Liver (tissue), 9 donors: ENCODE measurements around the gene EDRF1. TPM values are rescaled to one million over a fixed set of nuclear protein-coding genes. Genes with fewer than 3 reads are reported as not detected.

Experiments used
- DNase-seq: peaks from one replicate; pipeline ENCODE4 v3.0.0-alpha.2; 2017; ENCODE audit warnings: low spot score
- H3K27ac ChIP-seq, 2 donors: one replicate each; pipeline ENCODE4 v1.7.0; 2013; ENCODE audit warnings: inconsistent platforms in 2 of 2, low read length in 2 of 2, control low read depth in 1 of 2, low read depth in 1 of 2, mild to moderate bottlenecking in 1 of 2
- H3K27me3 ChIP-seq, 4 donors: one replicate each; pipeline versions ENCODE4 v1.6.1 to v1.7.0; 2013; ENCODE audit warnings: low read length in 3 of 4, inconsistent platforms in 1 of 4, mild to moderate bottlenecking in 1 of 4, moderate library complexity in 1 of 4; ENCODE audit not compliant: control insufficient read depth in 4 of 4, insufficient read depth in 4 of 4
- H3K36me3 ChIP-seq, 4 donors: one replicate each; pipeline versions ENCODE4 v1.6.1 to v1.7.0; 2013; ENCODE audit warnings: low read length in 3 of 4, mild to moderate bottlenecking in 3 of 4, low read depth in 1 of 4, moderate library complexity in 1 of 4; ENCODE audit not compliant: control insufficient read depth in 4 of 4, insufficient read depth in 3 of 4
- H3K4me1 ChIP-seq, 4 donors: one replicate each; pipeline versions ENCODE4 v1.6.1 to v1.7.0; 2013; ENCODE audit warnings: low read length in 3 of 4, mild to moderate bottlenecking in 3 of 4, moderate library complexity in 1 of 4; ENCODE audit not compliant: control insufficient read depth in 4 of 4, insufficient read depth in 4 of 4
- H3K4me3 ChIP-seq, 3 donors: one replicate each; pipeline versions ENCODE4 v1.6.1 to v1.7.0; 2013; ENCODE audit warnings: low read length in 3 of 3, control low read depth in 1 of 3, low read depth in 1 of 3, mild to moderate bottlenecking in 1 of 3
- H3K9ac ChIP-seq, 2 donors: one replicate each; pipeline ENCODE4 v1.7.0; 2013; ENCODE audit warnings: low read length in 2 of 2, mild to moderate bottlenecking in 2 of 2, moderate library complexity in 2 of 2, control low read depth in 1 of 2, low read depth in 1 of 2
- H3K9me3 ChIP-seq, 4 donors: one replicate each; pipeline versions ENCODE4 v1.6.1 to v1.7.0; 2013; ENCODE audit warnings: low read length in 3 of 4; ENCODE audit not compliant: control insufficient read depth in 4 of 4
- CTCF ChIP-seq: fragments of 150-350 bp; IDR thresholded peaks from 2 replicates; pipeline ENCODE4 v1.5.1; 2017; ENCODE audit warnings: improper control_type of control experiment, low read depth, low read length; ENCODE audit not compliant: missing input control
- EGR1 ChIP-seq, 2 donors: IDR thresholded peaks; 2 replicates each; pipeline ENCODE4 v1.6.1; 2016 to 2018; ENCODE audit warnings: antibody characterized with exemption in 2 of 2, low read depth in 2 of 2
- FOXA1 ChIP-seq: IDR thresholded peaks from 2 replicates; pipeline ENCODE4 v1.6.1; 2016; ENCODE audit warnings: antibody characterized with exemption
- FOXA2 ChIP-seq: IDR thresholded peaks from 2 replicates; pipeline ENCODE4 v1.6.1; 2016; ENCODE audit warnings: antibody characterized with exemption
- GABPA ChIP-seq, 2 donors: IDR thresholded peaks in 1 of 2; conservative IDR thresholded peaks in 1 of 2; 2 replicates each; pipeline ENCODE4 v1.6.1; 2016; ENCODE audit warnings: antibody characterized with exemption in 2 of 2, mild to moderate bottlenecking in 1 of 2, moderate library complexity in 1 of 2
- HNF4G ChIP-seq: IDR thresholded peaks from 2 replicates; pipeline ENCODE4 v1.6.1; 2016; ENCODE audit warnings: antibody characterized with exemption
- JUND ChIP-seq, 2 donors: IDR thresholded peaks; 2 replicates each; pipeline ENCODE4 v1.6.1; 2016; ENCODE audit warnings: antibody characterized with exemption in 2 of 2
- MAX ChIP-seq: IDR thresholded peaks from 2 replicates; pipeline ENCODE4 v1.6.1; 2016; ENCODE audit warnings: antibody characterized with exemption
- NR2F2 ChIP-seq: IDR thresholded peaks from 2 replicates; pipeline ENCODE4 v1.6.1; 2016; ENCODE audit warnings: antibody characterized with exemption
- SP1 ChIP-seq: IDR thresholded peaks from 2 replicates; pipeline ENCODE4 v1.6.1; 2018; ENCODE audit warnings: antibody characterized with exemption, mild to moderate bottlenecking
- YY1 ChIP-seq: IDR thresholded peaks from 2 replicates; pipeline ENCODE4 v1.6.1; 2016; ENCODE audit warnings: antibody characterized with exemption, mild to moderate bottlenecking
- ZBTB33 ChIP-seq: IDR thresholded peaks from 2 replicates; pipeline ENCODE4 v1.6.1; 2016; ENCODE audit warnings: antibody characterized with exemption
- WGBS: extraction: QIAGEN DNeasy Blood & Tissue Kit; methylation state at CpG from one replicate; pipeline ENCODE4 v1.1.7; 2013; 5-methylcytosine and 5-hydroxymethylcytosine counted together
- polyA plus RNA-seq, 2 donors: library from polyadenylated mRNA; stranded (reverse) in 1 of 2; unstranded in 1 of 2; fragments of 200-250 nt in 1 of 2; fragments of >200 nt in 1 of 2; fragmentation: Nextera tagmentation in 1 of 2; extraction: Ambion mirVana in 1 of 2; gene quantifications; one replicate each; pipeline versions ENCODE4 v1.2.1 to v1.2.3, GENCODE V29; 2013 to 2015
- total RNA-seq, 2 donors: library from RNA; depleted of rRNA; stranded (reverse); fragments of >200 nt; gene quantifications; one replicate each; pipeline ENCODE4 v1.2.3, GENCODE V29; 2014
- donor health status: healthy.
- donor health status: healthy.
- donor health status: healthy.
- donor health status: healthy.
- donor health status: healthy.

The EDRF1 gene
- total and polyA plus RNA-seq, 4 donors, result 3.9 to 17.0 (median 9.2) TPM

GRCh38 chr10:125756853-125757487, 37.5 kb downstream of the EDRF1 start (continued):
- TF ChIP-seq GABPA (IDR thresholded peaks at IDR 0.05 in 1 of 2, conservative IDR thresholded peaks at IDR 0.05 in 1 of 2), result no peak

GRCh38 chr10:125757742-125758141, 38.2 kb downstream of the EDRF1 start:
- no peak overlapping the region for H3K9ac ChIP-seq
- no peak overlapping the region for H3K4me3 ChIP-seq
- H3K9me3 ChIP-seq, result no peaks in the 10 kb centered on the region
- DNase-seq, result no peak
- H3K27ac ChIP-seq, result no peak overlapping the region
- 93% methylated on average over 4 of the region's 4 CpGs for WGBS
- TF ChIP-seq FOXA2, result no peak
- TF ChIP-seq HNF4G, result no peak
- no peak for TF ChIP-seq FOXA1
- no peak for TF ChIP-seq JUND (IDR thresholded peaks at IDR 0.05)
- TF ChIP-seq SP1, result no peak
- TF ChIP-seq MAX, result no peak
- TF ChIP-seq ZBTB33, result no peak
- no peak for TF ChIP-seq CTCF
- H3K27me3 ChIP-seq, result no peaks in the 10 kb centered on the region
- peaks cover 4 to 52% (median 44%) of the 10 kb centered on the region in 4 donors for H3K36me3 ChIP-seq
- no peaks in the 10 kb centered on the region for H3K4me1 ChIP-seq

GRCh38 chr10:125761961-125762360, 42.5 kb downstream of the EDRF1 start:
- H3K9me3 ChIP-seq, result no peaks in the 10 kb centered on the region
- H3K9ac ChIP-seq, result no peak overlapping the region
- 63% methylated on average over 1 of the region's 1 CpG for WGBS
- DNase-seq, result no peak
- H3K36me3 ChIP-seq, result peaks cover 10 to 41% (median 38%) of the 10 kb centered on the region in 4 donors
- no peak overlapping the region for H3K27ac ChIP-seq
- H3K4me1 ChIP-seq, result no peaks in the 10 kb centered on the region
- H3K27me3 ChIP-seq, result no peaks in the 10 kb centered on the region
- TF ChIP-seq MAX, result no peak
- TF ChIP-seq GABPA (IDR thresholded peaks at IDR 0.05 in 1 of 2, conservative IDR thresholded peaks at IDR 0.05 in 1 of 2), result no peak
- TF ChIP-seq NR2F2, result no peak
- TF ChIP-seq EGR1 (IDR thresholded peaks at IDR 0.05; ENCODE audit: low read depth in 2 of 2), result no peak
- no peak for TF ChIP-seq SP1
- no peak for TF ChIP-seq FOXA2
- no peak for TF ChIP-seq YY1
- no peak overlapping the region for H3K4me3 ChIP-seq
